ENCODE results near the gene CCDC92B. TPM values are rescaled to one million over a fixed set of nuclear protein-coding genes. Genes with fewer than 3 reads are reported as not detected.

Gene CCDC92B
- total RNA-seq, 6 experiments from 2014 or later = not detected

DNA sequence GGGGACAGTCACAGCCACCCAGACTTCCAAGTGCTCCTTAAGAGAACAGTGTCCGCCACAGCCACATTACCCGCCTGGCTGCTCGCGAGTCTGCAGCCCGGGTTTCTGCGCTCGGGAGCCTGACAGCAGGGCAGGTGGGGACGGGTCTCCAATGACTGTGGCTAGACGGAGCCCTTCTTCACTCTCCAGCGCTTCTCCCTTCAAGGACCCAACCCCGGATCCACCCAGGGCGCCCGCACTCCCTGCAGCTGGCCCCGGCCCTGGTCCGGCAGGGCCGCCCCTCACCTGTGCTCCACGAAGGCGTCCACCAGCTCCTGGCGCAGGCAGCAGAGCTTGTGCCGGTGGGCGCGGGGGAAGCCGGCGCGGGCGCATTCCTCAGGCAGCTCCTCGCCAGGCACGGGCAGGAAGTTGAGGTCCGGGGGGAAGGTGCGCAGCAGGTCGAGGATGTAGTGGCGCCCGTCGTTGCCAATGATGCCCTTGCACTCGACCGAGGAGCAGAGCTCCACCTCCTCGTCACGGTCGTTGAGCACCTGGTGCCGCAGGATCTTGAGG lies 51.8 kb downstream of the CCDC92B start:
- WGBS (ENCODE audit: insufficient coverage, low coverage, low lambda C conversion rate, missing lambda C conversion rate) = 99% methylated on average over 12 of the region's 40 CpGs
- TF ChIP-seq POLR2A (IDR thresholded peaks at IDR 0.05) = no peak
- TF ChIP-seq CTCF (IDR thresholded peaks at IDR 0.05) = no peak
- intact Hi-C loops (cut with DNase I) = no loop called here

GRCh38 chr17:2695961-2696760 lies 53.3 kb downstream of the CCDC92B start:
- 100% methylated on average over 1 of the region's 36 CpGs for WGBS (ENCODE audit: insufficient coverage, low coverage, low lambda C conversion rate, missing lambda C conversion rate)
- Histone ChIP-seq H3K27ac (no peak overlapping the region), H3K27me3 (no peaks in the 10 kb centered on the region), H3K4me3 (no peak overlapping the region), H3K9me3 (no peaks in the 10 kb centered on the region), H3K36me3 (peaks cover 0 to 96% (median 54%) of the 10 kb centered on the region in 4 donors), H3K4me1 (no peaks in the 10 kb centered on the region)
- TF ChIP-seq POLR2A (IDR thresholded peaks at IDR 0.05) (no peak), CTCF (IDR thresholded peaks at IDR 0.05) (no peak)
- ATAC-seq (no peak), DNase-seq (peak in 2 of 3 donors; percentile 47 to 58)
- intact Hi-C loops (cut with DNase I) = no loop called here

More for the DNA sequence above, 51.8 kb downstream of the CCDC92B start:
- Histone ChIP-seq H3K9me3 (no peaks in the 10 kb centered on the region), H3K4me3 (no peak overlapping the region), H3K4me1 (no peaks in the 10 kb centered on the region), H3K36me3 (peaks cover 0 to 98% (median 55%) of the 10 kb centered on the region in 4 donors), H3K27ac (no peak overlapping the region), H3K27me3 (no peaks in the 10 kb centered on the region)
- ATAC-seq (no peak), DNase-seq (peak; percentile 14 to 48 (median 44))

- WGBS (ENCODE audit: insufficient coverage, low coverage, low lambda C conversion rate, missing lambda C conversion rate) = 87% methylated on average over 3 of the region's 28 CpGs
- Histone ChIP-seq H3K4me1 (no peaks in the 10 kb centered on the region), H3K9me3 (no peaks in the 10 kb centered on the region), H3K4me3 (no peak overlapping the region), H3K27ac (no peak overlapping the region), H3K27me3 (no peaks in the 10 kb centered on the region), H3K36me3 (peaks cover 0 to 96% (median 51%) of the 10 kb centered on the region in 4 donors)
- intact Hi-C loops (cut with DNase I) = no loop called here
- no peak for ATAC-seq
- TF ChIP-seq CTCF (IDR thresholded peaks at IDR 0.05) = no peak
- no peak for TF ChIP-seq POLR2A (IDR thresholded peaks at IDR 0.05)
- peak in 1 of 3 donors; percentile 47 for DNase-seq
These were observed 54.0 kb downstream of the CCDC92B start for GRCh38 chr17:2695243-2695960.

- Histone ChIP-seq H3K9me3 (no peaks in the 10 kb centered on the region), H3K27ac (no peak overlapping the region), H3K4me1 (no peaks in the 10 kb centered on the region), H3K27me3 (no peaks in the 10 kb centered on the region), H3K36me3 (peaks cover 0 to 91% (median 47%) of the 10 kb centered on the region in 4 donors), H3K4me3 (no peak overlapping the region)
- TF ChIP-seq POLR2A (IDR thresholded peaks at IDR 0.05) (no peak), CTCF (IDR thresholded peaks at IDR 0.05) (no peak)
- no peak for ATAC-seq
- peak in 1 of 3 donors; percentile 37 for DNase-seq
- intact Hi-C loops (cut with DNase I) = no loop called here
- WGBS (ENCODE audit: insufficient coverage, low coverage, low lambda C conversion rate, missing lambda C conversion rate) = 98% methylated on average over 8 of the region's 42 CpGs
These were observed 54.8 kb downstream of the CCDC92B start for GRCh38 chr17:2694381-2695242.
